Gastroesophageal sphincter (tissue), 4 donors: Measurements from ENCODE around the gene TPP2. TPM values are rescaled to one million over a fixed set of nuclear protein-coding genes. Genes with fewer than 3 reads are reported as not detected.
A peak's percentile ranks its signal among the peaks of the same experiment; 100 is the strongest.

Source experiments
- ATAC-seq: fragments of 150-250 bp; one replicate; pipeline ENCODE4 v1.9.1; 2016; ENCODE audit warnings: mild to moderate bottlenecking, moderate library complexity
- H3K27ac ChIP-seq, 4 donors: fragments of 200-600 bp; sonication (generic) in 3 of 4; 1 replicate in 3 of 4; 2 replicates in 1 of 4; pipeline ENCODE4 v1.5.1; 2016 to 2019
- H3K27me3 ChIP-seq: fragments of 200-600 bp; sonication (generic); one replicate; pipeline ENCODE4 v1.5.1; 2019
- H3K36me3 ChIP-seq, 2 donors: fragments of 200-600 bp; sonication (generic); one replicate each; pipeline ENCODE4 v1.5.1; 2019; ENCODE audit warnings: control low read depth in 1 of 2
- H3K4me1 ChIP-seq, 3 donors: fragments of 200-600 bp; sonication (generic); 1 replicate in 2 of 3; 2 replicates in 1 of 3; pipeline ENCODE4 v1.5.1; 2016 to 2019; ENCODE audit warnings: control low read depth in 2 of 3
- H3K4me3 ChIP-seq, 2 donors: fragments of 200-600 bp; sonication (generic); one replicate each; pipeline ENCODE4 v1.5.1; 2019; ENCODE audit warnings: mild to moderate bottlenecking in 1 of 2, moderate library complexity in 1 of 2
- H3K9me3 ChIP-seq, 3 donors: fragments of 200-600 bp; sonication (generic); one replicate each; pipeline ENCODE4 v1.5.1; 2017 to 2019; ENCODE audit warnings: control low read depth in 2 of 3
- EP300 ChIP-seq: sonication (generic); formaldehyde crosslinking; IDR thresholded peaks from one replicate; pipeline ENCODE4 v1.6.1; 2017; ENCODE audit warnings: antibody characterized with exemption, mild to moderate bottlenecking
- POLR2A ChIP-seq, 2 donors: fragments of 450-650 bp; IDR thresholded peaks; one replicate each; pipeline ENCODE4 v1.6.1; 2017; ENCODE audit warnings: antibody characterized with exemption in 2 of 2, mild to moderate bottlenecking in 2 of 2, moderate library complexity in 1 of 2
- POLR2AphosphoS5 ChIP-seq: sonication (generic); formaldehyde crosslinking; IDR thresholded peaks from one replicate; pipeline ENCODE4 v1.6.1; 2017; ENCODE audit warnings: antibody characterized with exemption
- WGBS, 2 donors: methylation state at CpG; one replicate each; pipeline ENCODE4 v1.1.5; 2018; ENCODE audit warnings: low coverage in 1 of 2; 5-methylcytosine and 5-hydroxymethylcytosine counted together
- total RNA-seq, 4 donors: library from RNA; depleted of rRNA; stranded (reverse); fragments of >200 nt; gene quantifications; one replicate each; pipeline ENCODE4 v1.1.0, GENCODE V29; 2016
- TF ChIP-seq, protein P1 (sequence below), 4 experiments: fragments of 200-600 bp in 2 of 4; fragments of 450-650 bp in 2 of 4; sonication (generic) in 1 of 4; IDR thresholded peaks; one replicate each; pipeline ENCODE4 v1.5.1; 2017 to 2019; ENCODE audit warnings: antibody characterized with exemption in 4 of 4, mild to moderate bottlenecking in 2 of 4, moderate library complexity in 2 of 4

Gene TPP2
- total RNA-seq, result 10 to 100 TPM; 41.4 to 52.8 (median 42.2) TPM

DNA sequence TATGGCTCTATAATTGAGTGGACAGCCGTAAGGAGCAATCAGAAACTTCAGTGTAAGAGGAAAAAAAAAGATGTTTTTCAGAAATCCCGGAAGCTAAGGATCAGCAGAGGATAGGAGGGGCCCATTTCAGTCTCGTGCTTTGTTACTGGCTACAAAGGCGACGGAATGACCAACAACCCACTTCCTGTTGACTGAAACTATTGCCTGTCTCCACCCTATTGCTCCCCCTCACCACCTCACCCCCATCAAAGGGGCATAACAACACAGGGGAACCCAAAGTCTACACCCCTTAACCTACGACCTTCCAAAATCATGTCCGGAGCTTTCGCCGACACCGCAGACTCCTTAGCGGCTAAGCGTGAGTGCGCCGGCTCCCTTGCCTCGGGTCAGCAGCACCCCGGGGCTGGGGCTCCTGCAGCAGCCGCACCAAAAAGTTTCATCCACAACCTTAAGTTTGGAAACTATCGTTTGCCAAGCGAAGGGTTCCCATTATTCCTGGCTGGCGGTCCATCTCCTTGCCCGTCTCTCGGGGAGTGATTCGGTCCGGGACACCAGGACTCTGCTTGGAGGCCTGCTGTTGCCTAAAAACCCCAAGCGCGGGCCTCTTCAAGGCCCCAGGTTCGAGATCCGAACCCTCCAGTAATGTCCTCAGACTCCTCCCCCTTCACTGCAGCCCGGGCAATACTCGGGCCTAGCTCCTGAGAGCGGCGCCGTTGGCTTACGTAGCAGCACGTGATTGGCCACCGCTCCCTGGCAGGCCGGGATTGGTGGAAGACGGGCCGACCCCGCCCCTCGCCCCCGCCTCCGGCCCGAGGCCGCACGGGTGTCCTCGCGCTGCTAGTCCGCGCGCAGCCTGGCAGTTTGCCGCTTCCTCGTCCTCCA lies at the start of gene TPP2:
Gene TPP2, plus strand, starts transcription at position 840 of the 882 bp plus-strand sequence. CDS start 53 bp downstream, outside the sequence.
- ATAC-seq, result peak; percentile 97
- no peak for TF ChIP-seq EP300
- TF ChIP-seq, protein P1, sequence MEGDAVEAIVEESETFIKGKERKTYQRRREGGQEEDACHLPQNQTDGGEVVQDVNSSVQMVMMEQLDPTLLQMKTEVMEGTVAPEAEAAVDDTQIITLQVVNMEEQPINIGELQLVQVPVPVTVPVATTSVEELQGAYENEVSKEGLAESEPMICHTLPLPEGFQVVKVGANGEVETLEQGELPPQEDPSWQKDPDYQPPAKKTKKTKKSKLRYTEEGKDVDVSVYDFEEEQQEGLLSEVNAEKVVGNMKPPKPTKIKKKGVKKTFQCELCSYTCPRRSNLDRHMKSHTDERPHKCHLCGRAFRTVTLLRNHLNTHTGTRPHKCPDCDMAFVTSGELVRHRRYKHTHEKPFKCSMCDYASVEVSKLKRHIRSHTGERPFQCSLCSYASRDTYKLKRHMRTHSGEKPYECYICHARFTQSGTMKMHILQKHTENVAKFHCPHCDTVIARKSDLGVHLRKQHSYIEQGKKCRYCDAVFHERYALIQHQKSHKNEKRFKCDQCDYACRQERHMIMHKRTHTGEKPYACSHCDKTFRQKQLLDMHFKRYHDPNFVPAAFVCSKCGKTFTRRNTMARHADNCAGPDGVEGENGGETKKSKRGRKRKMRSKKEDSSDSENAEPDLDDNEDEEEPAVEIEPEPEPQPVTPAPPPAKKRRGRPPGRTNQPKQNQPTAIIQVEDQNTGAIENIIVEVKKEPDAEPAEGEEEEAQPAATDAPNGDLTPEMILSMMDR (IDR thresholded peaks at IDR 0.05), result no peak
- peak in 1 of 2 donors; percentile 85 for TF ChIP-seq POLR2A (IDR thresholded peaks at IDR 0.05)
- peak; percentile 93 for TF ChIP-seq POLR2AphosphoS5
- peak within 1 kb of the TSS; percentile 87 to 97 (median 96) for H3K27ac ChIP-seq
- H3K9me3 ChIP-seq, result no peaks in the 10 kb centered on the region
- H3K4me3 ChIP-seq, result peak within 1 kb of the TSS; percentile 75 to 91
- no peaks in the 10 kb centered on the region for H3K27me3 ChIP-seq
- 0% methylated on average over 12 to 14 of the region's 53 CpGs for WGBS, 2 donors
- peaks cover 0 to 62% (median 10%) of the 10 kb centered on the region in 3 donors for H3K4me1 ChIP-seq
- H3K36me3 ChIP-seq, result no peaks in the 10 kb centered on the region

DNA sequence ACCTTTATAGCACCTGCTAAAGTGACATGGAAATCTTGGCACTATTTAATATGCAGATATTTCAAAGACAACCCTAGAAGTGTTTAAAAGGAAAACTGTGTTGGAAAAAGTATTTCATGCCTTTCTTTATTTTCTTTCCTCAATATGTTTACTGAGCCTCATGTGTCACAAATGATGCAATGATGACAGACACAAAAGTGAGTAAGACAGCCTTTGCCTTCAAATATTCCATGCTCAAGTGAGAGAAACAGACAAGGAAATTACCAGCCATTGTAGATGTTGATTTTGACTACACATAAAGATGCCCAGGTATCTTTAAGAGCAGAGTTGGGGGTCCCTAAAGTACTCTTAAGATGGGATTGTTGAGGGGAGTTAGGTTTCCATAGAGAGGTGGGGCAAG lies 48.0 kb upstream of the TPP2 start:
- Histone ChIP-seq H3K4me3 (no peak overlapping the region), H3K27ac (no peak overlapping the region), H3K27me3 (no peaks in the 10 kb centered on the region), H3K9me3 (no peaks in the 10 kb centered on the region), H3K36me3 (no peaks in the 10 kb centered on the region), H3K4me1 (no peaks in the 10 kb centered on the region)
- TF ChIP-seq POLR2A (IDR thresholded peaks at IDR 0.05) (no peak), EP300 (no peak), POLR2AphosphoS5 (no peak)
- TF ChIP-seq, protein P1 (IDR thresholded peaks at IDR 0.05), result no peak
- no peak for ATAC-seq

DNA sequence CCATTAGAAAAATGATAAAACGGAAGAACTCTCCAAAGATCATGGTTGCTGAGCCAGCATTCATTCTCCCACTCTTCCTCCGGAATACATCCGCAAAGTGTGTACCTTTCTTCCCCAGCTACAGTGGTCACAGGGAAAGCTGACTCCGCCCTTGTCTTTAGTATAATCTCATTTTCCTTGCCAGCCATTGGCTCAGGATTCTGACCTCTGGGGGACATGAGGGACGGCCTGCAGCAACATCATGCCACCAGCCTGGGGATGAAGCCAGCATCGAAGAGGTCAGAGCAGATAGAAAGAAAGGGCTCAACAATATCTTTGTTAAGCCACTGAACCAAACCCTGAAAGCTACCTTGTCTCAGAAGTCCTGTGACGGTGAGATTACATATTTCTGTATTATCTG lies 46.3 kb upstream of the TPP2 start:
- Histone ChIP-seq H3K4me1 (no peaks in the 10 kb centered on the region), H3K27me3 (no peaks in the 10 kb centered on the region), H3K9me3 (no peaks in the 10 kb centered on the region), H3K36me3 (no peaks in the 10 kb centered on the region), H3K4me3 (no peak overlapping the region), H3K27ac (no peak overlapping the region)
- WGBS, 2 donors, result 74 to 93% methylated on average over 4 to 7 of the region's 7 CpGs
- no peak for TF ChIP-seq EP300
- no peak for TF ChIP-seq POLR2A (IDR thresholded peaks at IDR 0.05)
- ATAC-seq, result no peak

DNA sequence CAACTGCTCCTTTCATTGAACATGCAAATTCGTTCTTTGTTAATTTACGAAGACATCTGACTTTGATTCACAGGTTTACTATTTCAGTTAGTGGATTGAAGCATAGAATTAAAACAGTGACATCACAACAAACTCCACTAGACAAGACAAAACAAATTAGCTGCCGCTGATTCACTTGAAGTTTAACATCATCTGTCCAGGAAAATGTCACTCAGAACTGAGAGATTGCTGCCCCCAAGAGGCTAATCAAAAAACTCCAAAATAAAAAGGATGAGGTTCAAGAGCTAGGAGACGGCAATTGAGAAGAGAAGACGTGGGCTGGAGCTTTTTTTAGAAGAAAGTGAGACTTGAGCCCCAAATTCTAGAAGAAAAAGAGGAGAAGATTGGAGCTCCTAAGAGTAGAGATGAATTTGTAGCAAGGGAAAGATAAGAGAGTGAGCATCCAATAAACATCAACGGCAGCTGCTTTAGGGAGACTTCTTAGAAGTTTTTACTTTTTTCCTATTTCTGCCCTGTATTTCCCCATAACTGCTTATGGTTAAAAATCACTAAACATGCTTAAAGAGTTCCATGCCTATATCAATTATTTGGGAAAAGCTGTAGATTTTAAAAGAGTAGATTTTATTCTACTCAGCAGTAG lies 40.8 kb upstream of the TPP2 start:
- no peak for ATAC-seq
- H3K9me3 ChIP-seq, result no peaks in the 10 kb centered on the region
- H3K4me3 ChIP-seq, result no peak overlapping the region
- H3K36me3 ChIP-seq, result no peaks in the 10 kb centered on the region
- TF ChIP-seq, protein P1 (IDR thresholded peaks at IDR 0.05), result peak in 3 of 4 experiments; percentile 14 to 53 (median 48)
- TF ChIP-seq POLR2AphosphoS5, result no peak
- no peak for TF ChIP-seq POLR2A (IDR thresholded peaks at IDR 0.05)
- TF ChIP-seq EP300, result no peak
- no peaks in the 10 kb centered on the region for H3K27me3 ChIP-seq
- H3K27ac ChIP-seq, result no peak overlapping the region
- WGBS, 2 donors, result 29% methylated on average over 6 of the region's 6 CpGs
- no peaks in the 10 kb centered on the region for H3K4me1 ChIP-seq

DNA sequence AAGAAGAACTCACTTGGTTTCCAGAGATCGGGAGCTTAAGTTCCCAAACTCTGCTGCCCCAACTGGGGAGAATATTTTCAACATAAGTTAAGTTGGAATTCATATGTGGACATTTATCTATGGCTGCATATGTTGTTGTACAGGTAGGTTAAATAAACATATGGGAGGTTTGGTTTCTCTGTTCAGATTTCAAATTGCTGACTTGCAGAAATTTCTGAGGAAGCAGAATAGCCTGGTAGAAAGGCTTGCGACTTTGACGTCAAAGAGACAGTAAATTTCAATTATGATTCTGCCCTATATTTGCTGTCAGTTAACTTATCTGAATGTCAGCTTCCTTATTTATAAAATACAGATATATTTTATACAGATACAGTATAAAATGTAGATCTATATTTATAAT lies 40.0 kb upstream of the TPP2 start:
- ATAC-seq, result no peak
- no peak for TF ChIP-seq POLR2A (IDR thresholded peaks at IDR 0.05)
- no peak for TF ChIP-seq EP300
- TF ChIP-seq, protein P1 (IDR thresholded peaks at IDR 0.05), result no peak
- TF ChIP-seq POLR2AphosphoS5, result no peak
- 71 to 78% methylated on average over 2 to 3 of the region's 3 CpGs for WGBS, 2 donors
- H3K36me3 ChIP-seq, result no peaks in the 10 kb centered on the region
- no peaks in the 10 kb centered on the region for H3K27me3 ChIP-seq
- no peak overlapping the region for H3K27ac ChIP-seq
- H3K4me3 ChIP-seq, result no peak overlapping the region
- no peaks in the 10 kb centered on the region for H3K9me3 ChIP-seq
- no peaks in the 10 kb centered on the region for H3K4me1 ChIP-seq
